Stomach (tissue), 4 donors: ENCODE measurements around the gene CHCHD1.

Experiments used
- EP300 ChIP-seq: sonication (generic); formaldehyde crosslinking; IDR thresholded peaks from one replicate; pipeline ENCODE4 v1.6.1; 2017; ENCODE audit warnings: antibody characterized with exemption
- POLR2A ChIP-seq, 4 donors: fragments of 450-650 bp; IDR thresholded peaks; one replicate each; pipeline ENCODE4 v1.6.1; 2016; ENCODE audit warnings: antibody characterized with exemption in 4 of 4, control low read depth in 2 of 4, mild to moderate bottlenecking in 1 of 4, moderate library complexity in 1 of 4
- POLR2AphosphoS5 ChIP-seq, 3 donors: sonication (generic); formaldehyde crosslinking; IDR thresholded peaks; one replicate each; pipeline ENCODE4 v1.6.1; 2016; ENCODE audit warnings: antibody characterized with exemption in 3 of 3
- TF ChIP-seq, protein P1 (sequence below), 7 experiments: fragments of 450-650 bp in 4 of 7; fragments of 200-600 bp in 3 of 7; sonication (generic) in 3 of 7; IDR thresholded peaks; one replicate each; pipeline ENCODE4 v1.5.1; 2016 to 2019; ENCODE audit warnings: antibody characterized with exemption in 7 of 7, control low read depth in 2 of 7, mild to moderate bottlenecking in 1 of 7

DNA sequence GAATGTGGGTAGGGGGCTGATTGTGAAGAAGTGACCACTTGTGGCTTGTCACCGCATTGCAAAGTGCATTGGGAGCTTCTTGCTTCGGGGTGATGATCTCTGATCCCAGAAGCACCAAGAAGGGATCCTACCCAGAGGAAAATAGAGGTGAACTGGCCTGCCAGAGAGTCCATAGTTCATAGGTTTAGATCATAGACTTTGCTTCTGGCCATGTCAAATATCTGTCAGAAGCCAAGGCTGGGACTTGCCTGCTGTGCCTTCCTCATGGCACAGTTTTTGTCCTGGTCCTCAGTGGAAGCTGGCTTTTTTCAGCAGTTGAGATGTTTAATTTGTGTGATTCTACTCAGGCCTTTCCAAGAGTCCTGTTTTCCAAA lies 4.7 kb downstream of the CHCHD1 start:
- TF ChIP-seq POLR2A (IDR thresholded peaks at IDR 0.05), result no peak
- TF ChIP-seq, protein P1, sequence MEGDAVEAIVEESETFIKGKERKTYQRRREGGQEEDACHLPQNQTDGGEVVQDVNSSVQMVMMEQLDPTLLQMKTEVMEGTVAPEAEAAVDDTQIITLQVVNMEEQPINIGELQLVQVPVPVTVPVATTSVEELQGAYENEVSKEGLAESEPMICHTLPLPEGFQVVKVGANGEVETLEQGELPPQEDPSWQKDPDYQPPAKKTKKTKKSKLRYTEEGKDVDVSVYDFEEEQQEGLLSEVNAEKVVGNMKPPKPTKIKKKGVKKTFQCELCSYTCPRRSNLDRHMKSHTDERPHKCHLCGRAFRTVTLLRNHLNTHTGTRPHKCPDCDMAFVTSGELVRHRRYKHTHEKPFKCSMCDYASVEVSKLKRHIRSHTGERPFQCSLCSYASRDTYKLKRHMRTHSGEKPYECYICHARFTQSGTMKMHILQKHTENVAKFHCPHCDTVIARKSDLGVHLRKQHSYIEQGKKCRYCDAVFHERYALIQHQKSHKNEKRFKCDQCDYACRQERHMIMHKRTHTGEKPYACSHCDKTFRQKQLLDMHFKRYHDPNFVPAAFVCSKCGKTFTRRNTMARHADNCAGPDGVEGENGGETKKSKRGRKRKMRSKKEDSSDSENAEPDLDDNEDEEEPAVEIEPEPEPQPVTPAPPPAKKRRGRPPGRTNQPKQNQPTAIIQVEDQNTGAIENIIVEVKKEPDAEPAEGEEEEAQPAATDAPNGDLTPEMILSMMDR (IDR thresholded peaks at IDR 0.05), result no peak
- TF ChIP-seq POLR2AphosphoS5 (IDR thresholded peaks at IDR 0.05), result no peak
- no peak for TF ChIP-seq EP300
